Mesothelial cell of epicardium (in vitro differentiated cells): ENCODE measurements around the gene OCIAD1. TPM values are rescaled to one million over a fixed set of nuclear protein-coding genes. Genes with fewer than 3 reads are reported as not detected.

Source experiments
- DNase-seq, 2 experiments: peaks; one replicate each; pipeline ENCODE4 v3.0.0; 2021; ENCODE audit warnings: low spot score in 2 of 2; ENCODE audit not compliant: unreplicated experiment in 2 of 2
- H3K27ac Mint-ChIP-seq: 2 replicates; pipeline ENCODE4 v1.8.0; 2021; ENCODE audit warnings: mixed read lengths
- H3K27me3 Mint-ChIP-seq: 2 replicates; pipeline ENCODE4 v1.8.0; 2021; ENCODE audit warnings: low read depth, mixed read lengths
- H3K36me3 Mint-ChIP-seq: 2 replicates; pipeline ENCODE4 v1.8.0; 2021; ENCODE audit warnings: mixed read lengths
- H3K4me1 Mint-ChIP-seq: 2 replicates; pipeline ENCODE4 v1.8.0; 2021; ENCODE audit warnings: mixed read lengths
- H3K4me3 Mint-ChIP-seq: 2 replicates; pipeline ENCODE4 v1.8.0; 2021; ENCODE audit warnings: mild to moderate bottlenecking, moderate library complexity, mixed read lengths
- H3K9me3 Mint-ChIP-seq: 2 replicates; pipeline ENCODE4 v1.8.0; 2021; ENCODE audit warnings: mixed read lengths
- CTCF ChIP-seq: fragments of 200-600 bp; sonication (generic); IDR thresholded peaks from one replicate; pipeline ENCODE4 v1.5.0; 2021; ENCODE audit warnings: antibody characterized with exemption; ENCODE audit not compliant: unreplicated experiment
- total RNA-seq: library from RNA; stranded (reverse); gene quantifications from 3 replicates; pipeline ENCODE4 v1.2.1, GENCODE V29; 2021

Gene OCIAD1
- total RNA-seq, 1 donor from 2014 or later: 149 TPM

- TF ChIP-seq CTCF: no peak
- peaks cover 22% of the 10 kb centered on the region for H3K4me1 Mint-ChIP-seq
- peaks cover 11% of the 10 kb centered on the region for H3K36me3 Mint-ChIP-seq
- H3K9me3 Mint-ChIP-seq: no peaks in the 10 kb centered on the region
- peak; percentile 33 to 68 for DNase-seq
- H3K27ac Mint-ChIP-seq: peak within 1 kb of the TSS; percentile 92
- no peaks in the 10 kb centered on the region for H3K27me3 Mint-ChIP-seq
- H3K4me3 Mint-ChIP-seq: peak within 1 kb of the TSS; percentile 93
These were observed 75.6 kb downstream of the OCIAD1 start, which contains the start of gene OCIAD2 for GRCh38 chr4:48906206-48907173. Gene OCIAD2, minus strand, starts transcription at chr4:48906774. Its CDS starts 2,225 bp downstream, at chr4:48904549.

GRCh38 chr4:48907706-48908477 lies 77.0 kb downstream of the OCIAD1 start:
- peaks cover 22% of the 10 kb centered on the region for H3K4me1 Mint-ChIP-seq
- no peak overlapping the region for H3K27ac Mint-ChIP-seq
- H3K9me3 Mint-ChIP-seq: no peaks in the 10 kb centered on the region
- H3K27me3 Mint-ChIP-seq: no peaks in the 10 kb centered on the region
- H3K4me3 Mint-ChIP-seq: peak overlapping the region; percentile 27
- no peak for DNase-seq
- H3K36me3 Mint-ChIP-seq: peaks cover 3% of the 10 kb centered on the region
- no peak for TF ChIP-seq CTCF

GRCh38 chr4:48908687-48909086 lies 77.8 kb downstream of the OCIAD1 start:
- Mint-ChIP-seq H3K36me3 (peaks cover 2% of the 10 kb centered on the region), H3K4me1 (peaks cover 22% of the 10 kb centered on the region), H3K27ac (no peak overlapping the region), H3K27me3 (no peaks in the 10 kb centered on the region), H3K9me3 (no peaks in the 10 kb centered on the region), H3K4me3 (no peak overlapping the region)
- no peak for TF ChIP-seq CTCF
- DNase-seq: no peak

GRCh38 chr4:48909697-48910096 lies 78.8 kb downstream of the OCIAD1 start:
- no peaks in the 10 kb centered on the region for H3K9me3 Mint-ChIP-seq
- H3K4me1 Mint-ChIP-seq: peaks cover 20% of the 10 kb centered on the region
- no peaks in the 10 kb centered on the region for H3K27me3 Mint-ChIP-seq
- no peaks in the 10 kb centered on the region for H3K36me3 Mint-ChIP-seq
- no peak overlapping the region for H3K27ac Mint-ChIP-seq
- no peak for TF ChIP-seq CTCF
- H3K4me3 Mint-ChIP-seq: no peak overlapping the region
- no peak for DNase-seq

DNA sequence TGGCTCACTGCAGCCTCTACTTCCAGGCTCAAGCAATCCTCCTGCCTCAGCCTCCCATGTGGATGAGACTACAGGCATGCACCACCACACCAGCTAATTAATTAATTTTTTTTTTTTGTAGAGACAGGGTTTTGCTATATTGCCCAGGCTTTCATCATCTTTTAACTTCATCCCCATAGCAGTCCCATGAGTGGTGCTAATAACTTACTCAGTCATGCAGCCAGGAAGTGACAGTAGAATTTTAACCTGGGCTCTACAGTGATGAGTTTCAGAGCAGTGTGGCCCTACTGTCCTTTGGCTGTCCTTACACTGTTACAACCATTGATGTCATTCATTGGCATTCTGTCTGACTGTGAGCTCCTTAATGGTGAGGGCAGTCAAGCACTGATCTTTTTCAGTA lies 79.6 kb downstream of the OCIAD1 start:
- DNase-seq: no peak
- no peak for TF ChIP-seq CTCF
- H3K27ac Mint-ChIP-seq: no peak overlapping the region
- no peak overlapping the region for H3K4me3 Mint-ChIP-seq
- no peaks in the 10 kb centered on the region for H3K36me3 Mint-ChIP-seq
- no peaks in the 10 kb centered on the region for H3K27me3 Mint-ChIP-seq
- H3K9me3 Mint-ChIP-seq: no peaks in the 10 kb centered on the region
- H3K4me1 Mint-ChIP-seq: peaks cover 12% of the 10 kb centered on the region

Other genes starting within 250 kb of the OCIAD1 start
- gene FRYL, start 50.8 kb upstream of the OCIAD1 start, total RNA-seq: 55.5 to 57.0 TPM (median 56.8 TPM) in 3 replicates
- gene OCIAD2, start 75.7 kb downstream of the OCIAD1 start, total RNA-seq: 72.4 to 76.0 TPM (median 73.1 TPM) in 3 replicates
- not detected in 3 replicates for gene CWH43, start 155.2 kb downstream of the OCIAD1 start, total RNA-seq